OCI-LY1 (cell line): Measurements from ENCODE around the gene HS3ST5.

Experiments
- H2AFZ ChIP-seq: fragments of 200-600 bp; sonication (generic), shearing (Covaris generic); 2 replicates; pipeline ENCODE4 v1.6.0; 2014; ENCODE audit warnings: antibody characterized with exemption, mild to moderate bottlenecking, low read length
- H3F3A ChIP-seq: fragments of 200-600 bp; sonication (generic), shearing (Covaris generic); 2 replicates; pipeline ENCODE4 v1.6.0; 2014; ENCODE audit warnings: mild to moderate bottlenecking, antibody characterized with exemption, low read length, moderate library complexity; ENCODE audit not compliant: insufficient read depth
- H3K27ac ChIP-seq: fragments of 200-600 bp; sonication (generic); 2 replicates; pipeline ENCODE4 v1.5.1; 2014; ENCODE audit warnings: low read length, mixed run types, mild to moderate bottlenecking, low read depth; ENCODE audit not compliant: poor library complexity, severe bottlenecking
- H3K27me3 ChIP-seq: fragments of 200-600 bp; sonication (generic); 2 replicates; pipeline ENCODE4 v1.6.0; 2014; ENCODE audit warnings: antibody characterized with exemption, mild to moderate bottlenecking, low read length, moderate library complexity; ENCODE audit not compliant: insufficient read depth
- H3K36me3 ChIP-seq: fragments of 200-600 bp; sonication (generic); 2 replicates; pipeline ENCODE4 v1.6.1; 2014; ENCODE audit warnings: mild to moderate bottlenecking, antibody characterized with exemption, low read length, moderate library complexity, mixed read lengths; ENCODE audit not compliant: insufficient read depth
- H3K4me1 ChIP-seq: fragments of 200-600 bp; sonication (generic); 2 replicates; pipeline ENCODE4 v1.5.1; 2014; ENCODE audit warnings: mild to moderate bottlenecking, low read length, moderate library complexity; ENCODE audit not compliant: insufficient read depth, severe bottlenecking
- H3K4me2 ChIP-seq: fragments of 200-600 bp; sonication (generic), shearing (Covaris generic); 2 replicates; pipeline ENCODE4 v1.6.1; 2014; ENCODE audit warnings: low read length
- H3K4me3 ChIP-seq: fragments of 200-600 bp; sonication (generic); 2 replicates; pipeline ENCODE4 v1.5.1; 2014; ENCODE audit warnings: low read length, low read depth, mild to moderate bottlenecking, mixed read lengths; ENCODE audit not compliant: poor library complexity, severe bottlenecking
- H3K79me2 ChIP-seq: fragments of 200-600 bp; shearing (Covaris generic); 2 replicates; pipeline ENCODE4 v1.6.1; 2016; ENCODE audit warnings: mixed run types, low read length, mixed read lengths; ENCODE audit not compliant: insufficient read depth
- H3K9ac ChIP-seq: fragments of 200-600 bp; sonication (generic), shearing (Covaris generic); 2 replicates; pipeline ENCODE4 v1.6.1; 2014; ENCODE audit warnings: mild to moderate bottlenecking, low read length, mixed read lengths
- H3K9me2 ChIP-seq: fragments of 200-600 bp; sonication (generic), shearing (Covaris generic); 2 replicates; pipeline ENCODE4 v1.6.1; 2014; ENCODE audit warnings: low read depth, mild to moderate bottlenecking, low read length, mixed read lengths
- H3K9me3 ChIP-seq: fragments of 200-600 bp; shearing (Covaris generic); 2 replicates; pipeline ENCODE4 v1.6.1; 2014; ENCODE audit warnings: low read length, mixed read lengths
- H4K20me1 ChIP-seq: fragments of 200-600 bp; sonication (generic), shearing (Covaris generic); 2 replicates; pipeline ENCODE4 v1.6.0; 2016; ENCODE audit warnings: mild to moderate bottlenecking, low read length; ENCODE audit not compliant: insufficient read depth
- CTCF ChIP-seq: fragments of 200-600 bp; sonication (generic), shearing (Covaris generic); IDR thresholded peaks from 2 replicates; pipeline ENCODE4 v1.5.1; 2017; ENCODE audit warnings: mild to moderate bottlenecking, antibody characterized with exemption, low read length, moderate library complexity, mixed read lengths
- EZH2 ChIP-seq: fragments of 200-600 bp; sonication (generic), shearing (Covaris generic); IDR thresholded peaks from 2 replicates; pipeline ENCODE4 v1.8.0; 2017; ENCODE audit warnings: borderline replicate concordance, mixed run types, mild to moderate bottlenecking, antibody characterized with exemption, low read length, moderate library complexity, mixed read lengths

Gene HS3ST5

GRCh38 chr6:114135363-114135971 is 207.4 kb downstream of the HS3ST5 start:
- no peak for TF ChIP-seq CTCF
- H3K4me3 ChIP-seq, result no peak overlapping the region
- H3K4me2 ChIP-seq, result no peak overlapping the region
- no peak overlapping the region for H3K27ac ChIP-seq
- H3K9ac ChIP-seq, result no peak overlapping the region
- H3K79me2 ChIP-seq, result no peaks in the 10 kb centered on the region
- H3K27me3 ChIP-seq, result no peaks in the 10 kb centered on the region
- no peaks in the 10 kb centered on the region for H3K9me3 ChIP-seq
- H3F3A ChIP-seq, result no peaks in the 10 kb centered on the region
- H3K36me3 ChIP-seq, result no peaks in the 10 kb centered on the region
- no peaks in the 10 kb centered on the region for H3K9me2 ChIP-seq
- no peaks in the 10 kb centered on the region for H3K4me1 ChIP-seq
- H4K20me1 ChIP-seq, result no peaks in the 10 kb centered on the region
- H2AFZ ChIP-seq, result no peak overlapping the region

GRCh38 chr6:114133816-114134215 is 209.0 kb downstream of the HS3ST5 start:
- no peaks in the 10 kb centered on the region for H3K27me3 ChIP-seq
- no peaks in the 10 kb centered on the region for H4K20me1 ChIP-seq
- no peaks in the 10 kb centered on the region for H3K36me3 ChIP-seq
- no peaks in the 10 kb centered on the region for H3K9me2 ChIP-seq
- H3K4me1 ChIP-seq, result no peaks in the 10 kb centered on the region
- H3K9ac ChIP-seq, result no peak overlapping the region
- H3F3A ChIP-seq, result no peaks in the 10 kb centered on the region
- no peak overlapping the region for H2AFZ ChIP-seq
- H3K79me2 ChIP-seq, result no peaks in the 10 kb centered on the region
- H3K27ac ChIP-seq, result no peak overlapping the region
- H3K4me3 ChIP-seq, result no peak overlapping the region
- no peaks in the 10 kb centered on the region for H3K9me3 ChIP-seq
- TF ChIP-seq EZH2 (no peak), CTCF (no peak)
- no peak overlapping the region for H3K4me2 ChIP-seq

GRCh38 chr6:114131945-114132344 is 210.9 kb downstream of the HS3ST5 start:
- Histone ChIP-seq H3K27ac (no peak overlapping the region), H3K9ac (no peak overlapping the region), H3K36me3 (no peaks in the 10 kb centered on the region), H3K79me2 (no peaks in the 10 kb centered on the region), H2AFZ (no peak overlapping the region), H3K4me3 (no peak overlapping the region), H3K9me2 (no peaks in the 10 kb centered on the region), H3F3A (no peaks in the 10 kb centered on the region), H3K27me3 (no peaks in the 10 kb centered on the region), H3K4me2 (no peak overlapping the region), H3K4me1 (no peaks in the 10 kb centered on the region), H4K20me1 (no peaks in the 10 kb centered on the region), H3K9me3 (no peaks in the 10 kb centered on the region)
- no peak for TF ChIP-seq EZH2
- no peak for TF ChIP-seq CTCF
